Activated CD4-positive, alpha-beta T cell treated with anti-CD3 and anti-CD28 coated beads, Interleukin-2, amount 50 U/mL, for 16 hours (primary cell): Measurements from ENCODE around the gene IP6K1.
"Not testable (repeated sequence)": the region's sequence is repeated elsewhere in the genome, so short reads cannot be mapped to it uniquely, and the experiment has no call there.

Experiments used
- DNase-seq: peaks from one replicate; pipeline ENCODE4 v3.0.0-alpha.2; 2020

IP6K1 gene

DNA sequence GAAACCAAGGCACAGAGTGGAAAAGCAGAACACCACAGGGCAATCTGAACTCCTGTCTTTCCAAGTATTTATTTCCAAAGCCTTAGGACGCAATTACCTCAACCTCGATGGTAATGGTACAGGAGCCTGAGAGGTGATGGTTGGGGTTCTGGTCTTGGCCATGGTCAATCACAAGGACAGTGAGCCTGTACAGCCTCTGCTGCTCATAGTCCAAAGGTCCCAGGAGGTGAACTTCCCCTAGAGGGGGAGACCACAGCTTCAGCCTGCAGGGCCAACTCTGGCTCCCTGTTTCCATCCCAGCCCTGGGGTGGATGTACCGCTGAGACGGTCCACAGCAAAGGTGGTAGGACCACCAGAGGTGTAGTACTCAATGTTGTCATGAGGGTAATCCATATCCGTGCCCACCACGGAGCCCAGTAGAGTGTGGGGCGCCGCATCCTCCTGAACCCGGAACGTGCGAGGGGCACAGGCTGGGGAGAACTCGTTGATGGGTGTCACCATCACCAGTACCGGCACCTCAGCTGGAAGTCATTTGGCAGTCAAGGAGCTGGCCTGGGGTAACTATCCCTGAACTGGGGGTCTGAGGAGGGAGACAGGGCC lies 7.2 kb upstream of the IP6K1 start:
- DNase-seq = no peak

DNA sequence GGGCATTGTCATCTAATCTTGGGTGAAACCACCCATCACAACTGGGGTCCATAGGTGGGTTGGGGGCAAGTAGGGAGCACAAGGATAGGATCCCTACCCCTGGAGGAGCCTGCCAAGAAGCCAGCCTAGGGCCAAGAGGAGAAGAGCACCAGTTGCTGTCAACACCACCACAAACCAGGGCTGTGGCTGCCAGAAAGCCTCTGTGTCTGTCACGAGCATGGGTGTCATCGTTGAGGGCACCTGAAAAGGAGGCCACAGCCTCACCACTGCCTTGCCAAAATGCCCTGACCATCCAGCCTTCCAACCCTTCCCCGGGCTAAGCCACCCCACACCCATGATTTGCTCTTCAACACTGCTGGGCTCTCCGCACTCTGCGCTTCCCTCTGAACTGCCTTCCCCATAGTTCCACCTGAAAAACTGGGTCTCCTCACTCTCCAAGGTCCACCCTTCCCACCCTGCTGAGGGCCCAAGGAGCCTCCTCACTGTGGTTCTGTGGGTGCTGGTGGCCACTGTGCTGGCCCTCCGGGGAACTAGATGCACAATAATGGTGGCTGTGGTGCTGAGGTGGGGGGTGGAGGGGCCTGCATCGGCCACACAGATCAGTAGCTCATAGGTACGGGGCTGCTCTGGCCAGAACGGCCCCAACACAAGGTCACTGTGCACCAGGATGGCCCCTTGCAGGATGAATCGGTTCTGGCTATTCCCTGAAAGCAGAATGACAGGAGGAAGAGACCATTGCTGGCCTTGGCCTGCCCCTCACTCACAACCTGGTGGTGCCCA lies 6.2 kb upstream of the IP6K1 start:
- no peak for DNase-seq

DNA sequence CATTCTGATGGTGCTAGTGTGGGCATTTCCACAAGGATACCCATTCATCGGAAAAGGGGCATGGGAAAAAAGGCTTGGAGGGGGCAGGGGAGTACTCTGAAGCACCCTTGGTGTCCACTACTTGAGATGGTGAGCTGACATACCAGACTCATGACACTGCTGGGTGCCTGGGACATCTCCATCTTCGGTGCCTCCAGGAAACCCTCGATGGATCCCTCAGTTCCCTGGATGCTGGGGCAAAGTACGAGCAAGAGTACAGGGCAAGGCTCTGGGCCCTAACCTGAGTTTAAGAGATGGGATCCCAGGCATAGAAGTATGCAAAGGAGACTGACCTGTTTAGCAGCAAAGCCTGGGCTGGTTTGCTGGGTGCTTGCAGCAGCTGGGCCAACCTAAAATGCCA lies 5.2 kb upstream of the IP6K1 start:
- no peak for DNase-seq

DNA sequence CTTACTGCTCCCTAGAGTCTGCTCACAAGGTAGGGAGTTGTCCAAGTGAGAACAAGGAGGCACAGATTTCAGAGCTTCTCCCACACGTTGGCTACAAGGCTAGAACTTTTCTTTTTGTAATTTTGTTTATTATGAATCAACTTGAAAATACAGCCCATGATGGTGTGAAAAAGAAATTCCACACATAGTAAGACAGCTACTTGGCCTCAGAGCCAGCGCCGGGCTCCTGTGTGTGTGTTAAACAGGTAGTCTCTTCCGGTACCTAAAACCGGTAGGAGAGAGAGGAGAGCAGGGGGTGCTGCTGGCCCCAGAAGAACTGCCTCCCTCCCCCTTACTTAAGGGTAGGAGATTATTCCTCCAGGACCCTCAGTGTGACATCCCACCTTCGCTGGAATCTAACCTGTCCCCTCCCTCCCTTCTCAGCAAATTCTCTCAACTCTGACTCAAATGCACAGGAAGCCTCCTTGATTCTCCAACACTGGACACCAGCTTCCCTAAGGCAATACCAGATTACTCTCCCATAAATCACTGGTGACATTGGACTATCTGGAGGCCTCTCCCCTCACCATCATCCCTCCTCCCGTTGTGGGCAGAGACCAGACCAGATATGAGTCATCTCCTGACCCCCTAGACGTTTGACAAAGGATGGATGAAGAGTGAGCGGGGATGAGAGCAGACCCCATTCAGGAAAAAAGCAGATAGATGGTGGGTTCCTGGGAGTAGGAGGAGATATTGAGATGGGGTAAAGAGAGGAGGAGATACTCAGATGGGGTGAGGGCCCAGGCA lies 4.5 kb upstream of the IP6K1 start:
- DNase-seq = no peak

DNA sequence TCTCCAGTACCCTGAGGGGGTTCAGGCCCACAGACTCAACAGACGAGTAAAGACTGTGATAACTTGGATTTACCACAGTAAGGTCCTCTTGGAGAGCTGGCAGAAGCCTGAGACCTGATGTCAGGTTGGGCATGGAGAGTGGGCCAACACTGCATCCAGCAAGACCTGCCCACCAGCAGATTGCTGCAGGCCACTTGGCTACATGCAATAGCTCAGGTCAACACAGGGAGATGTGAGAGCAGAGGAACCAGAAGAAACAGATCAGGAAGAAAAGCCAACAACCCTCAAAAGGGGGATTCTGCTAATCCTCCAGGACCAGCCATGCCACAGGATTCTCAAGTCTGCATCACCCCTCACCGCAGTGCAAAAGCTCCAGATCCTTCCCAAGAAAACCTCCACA lies 1.7 kb upstream of the IP6K1 start:
- no peak for DNase-seq

DNA sequence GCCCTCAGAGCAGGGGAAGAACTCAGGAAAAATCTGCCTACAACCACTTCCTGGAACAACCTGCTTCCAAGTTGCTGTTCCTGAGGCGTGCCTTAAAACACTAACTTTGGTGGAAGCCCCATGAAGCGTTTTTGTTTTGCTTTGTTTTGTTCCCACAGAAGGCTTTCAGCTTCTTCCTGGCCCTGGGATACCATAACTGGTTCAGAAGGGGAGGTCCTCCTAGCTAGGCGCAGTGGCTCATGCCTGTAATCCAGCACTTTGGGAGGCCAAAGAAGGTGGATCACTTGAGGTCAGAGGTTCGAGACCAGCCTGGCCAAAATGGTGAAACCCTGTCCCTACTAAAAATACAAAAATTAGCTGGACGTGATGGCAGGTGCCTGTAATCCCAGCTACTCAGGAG lies 1.2 kb upstream of the IP6K1 start:
- no peak for DNase-seq

DNA sequence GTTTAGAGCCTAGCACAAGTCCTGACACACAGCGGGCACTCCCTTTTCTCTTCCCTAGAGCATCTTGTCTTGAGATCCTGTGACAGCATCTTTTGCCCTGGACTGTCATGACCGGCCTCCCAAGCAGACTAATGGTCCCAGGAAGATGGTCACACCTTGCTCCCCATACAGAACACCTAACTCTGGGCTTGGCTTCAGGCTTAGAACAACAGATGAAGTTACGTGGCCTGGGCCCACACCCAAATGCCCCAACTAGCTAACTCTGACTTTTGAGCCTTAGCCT lies 781 bp upstream of the IP6K1 start:
- DNase-seq = no peak

DNA sequence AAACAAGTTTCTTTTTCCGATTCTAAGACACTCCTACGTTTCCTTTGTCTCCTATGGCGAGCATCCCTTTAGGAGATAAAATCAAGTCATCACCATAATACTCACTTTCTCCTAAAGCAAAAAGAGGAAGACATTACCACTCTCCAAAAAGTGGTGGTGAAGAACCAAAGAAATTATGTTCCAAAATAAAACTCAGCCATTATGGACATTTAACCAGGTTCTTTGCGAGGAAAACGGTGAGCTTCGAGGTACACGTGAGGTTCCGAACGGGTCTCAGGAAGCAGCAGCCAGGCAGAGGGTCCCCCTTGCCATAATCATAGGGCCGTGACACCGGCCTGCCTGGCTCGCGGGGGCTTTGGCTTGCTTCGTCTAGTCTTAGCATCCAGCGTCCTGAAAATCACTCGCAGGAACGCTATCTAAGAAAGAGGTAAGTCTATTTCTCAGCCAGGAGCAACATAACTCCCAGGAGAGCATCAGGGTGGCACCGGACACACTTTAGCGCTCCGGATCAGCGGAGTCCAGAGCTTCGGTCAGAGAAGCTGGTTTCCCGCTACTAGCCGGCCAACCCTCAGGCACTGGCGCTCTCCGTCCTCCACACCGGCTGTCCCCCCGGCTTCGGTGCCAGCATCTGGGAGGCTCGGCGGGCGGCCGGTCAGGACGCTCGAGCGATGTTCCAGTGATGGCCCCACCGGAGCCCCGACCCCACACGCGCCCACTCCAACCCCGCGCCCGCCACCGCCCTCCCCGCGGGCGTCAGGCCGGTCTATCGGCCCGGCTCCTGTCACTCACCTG lies 581 bp downstream of the IP6K1 start:
- DNase-seq = no peak

DNA sequence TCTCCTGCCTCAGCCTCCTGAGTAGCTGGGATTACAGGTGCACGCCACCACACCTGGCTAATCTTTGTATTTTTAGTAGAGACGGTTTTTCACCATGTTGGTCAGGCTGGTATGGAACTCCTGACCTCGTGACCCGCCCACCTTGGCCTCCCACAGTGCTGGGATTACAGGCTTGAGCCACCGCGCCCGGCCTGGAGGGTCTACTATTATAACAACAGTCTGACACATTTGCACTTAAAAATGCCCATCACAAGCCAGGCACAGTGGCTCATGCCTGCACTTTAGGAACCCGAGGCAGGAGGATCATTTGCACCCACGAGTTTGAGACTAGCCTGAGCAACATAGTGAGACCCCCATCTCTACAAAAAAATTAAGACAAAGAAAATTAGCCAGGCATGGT lies 4.1 kb downstream of the IP6K1 start:
- not testable (repeated sequence) for DNase-seq

DNA sequence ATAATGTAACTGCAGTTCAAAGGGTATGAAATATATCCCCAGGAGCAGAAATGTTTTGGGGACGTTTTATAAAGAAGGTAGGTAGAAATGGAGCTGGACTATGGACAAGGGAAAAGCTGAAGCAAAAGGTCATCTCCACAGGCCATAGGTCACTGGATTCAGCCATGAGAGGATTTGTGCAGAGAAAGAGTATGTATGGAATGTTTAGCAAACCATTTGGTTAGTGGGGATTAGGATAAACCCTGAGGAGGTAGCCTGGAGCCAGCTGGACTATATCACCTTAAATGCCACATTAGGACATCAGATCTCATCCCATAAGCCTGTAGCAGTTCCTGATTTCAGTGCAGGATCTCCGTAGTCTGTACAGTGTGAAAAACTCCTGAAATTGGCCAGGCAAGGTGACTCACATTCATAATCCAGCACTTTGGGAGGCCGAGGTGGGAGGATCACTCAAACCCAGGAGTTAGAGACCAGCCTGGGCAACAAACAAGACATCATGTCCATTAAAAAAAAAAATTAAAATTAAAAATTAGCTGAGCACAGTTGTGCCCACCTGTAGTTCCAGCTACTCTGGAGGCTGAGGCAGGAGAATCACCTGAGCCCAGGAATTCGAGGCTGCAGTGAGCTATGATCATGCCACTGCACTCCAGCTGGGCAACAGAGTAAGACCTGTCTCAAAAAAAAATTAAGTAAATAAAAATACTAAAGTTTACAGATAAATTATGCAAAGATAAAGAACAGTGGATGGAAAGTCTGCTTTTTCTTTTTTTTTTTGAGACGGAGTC lies 4.7 kb downstream of the IP6K1 start:
- no peak for DNase-seq

DNA sequence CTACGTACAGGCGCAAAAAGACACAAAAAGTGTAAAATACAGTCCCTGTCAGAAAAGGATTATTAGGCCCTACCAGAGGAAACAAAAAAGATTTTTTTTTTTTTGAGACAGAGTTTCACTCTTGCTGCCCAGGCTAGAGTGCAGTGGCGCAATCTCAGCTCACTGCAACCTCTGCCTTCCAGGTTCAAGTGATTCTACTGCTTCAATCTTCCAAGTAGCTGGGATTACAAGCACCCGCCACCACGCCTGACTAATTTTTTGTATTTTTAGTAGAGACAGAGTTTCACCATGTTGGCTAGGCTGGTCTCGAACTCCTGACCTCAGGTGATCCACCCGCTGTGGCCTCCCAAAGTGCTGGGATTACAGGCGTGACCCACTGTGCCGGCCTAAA lies 5.4 kb downstream of the IP6K1 start:
- not testable (repeated sequence) for DNase-seq

DNA sequence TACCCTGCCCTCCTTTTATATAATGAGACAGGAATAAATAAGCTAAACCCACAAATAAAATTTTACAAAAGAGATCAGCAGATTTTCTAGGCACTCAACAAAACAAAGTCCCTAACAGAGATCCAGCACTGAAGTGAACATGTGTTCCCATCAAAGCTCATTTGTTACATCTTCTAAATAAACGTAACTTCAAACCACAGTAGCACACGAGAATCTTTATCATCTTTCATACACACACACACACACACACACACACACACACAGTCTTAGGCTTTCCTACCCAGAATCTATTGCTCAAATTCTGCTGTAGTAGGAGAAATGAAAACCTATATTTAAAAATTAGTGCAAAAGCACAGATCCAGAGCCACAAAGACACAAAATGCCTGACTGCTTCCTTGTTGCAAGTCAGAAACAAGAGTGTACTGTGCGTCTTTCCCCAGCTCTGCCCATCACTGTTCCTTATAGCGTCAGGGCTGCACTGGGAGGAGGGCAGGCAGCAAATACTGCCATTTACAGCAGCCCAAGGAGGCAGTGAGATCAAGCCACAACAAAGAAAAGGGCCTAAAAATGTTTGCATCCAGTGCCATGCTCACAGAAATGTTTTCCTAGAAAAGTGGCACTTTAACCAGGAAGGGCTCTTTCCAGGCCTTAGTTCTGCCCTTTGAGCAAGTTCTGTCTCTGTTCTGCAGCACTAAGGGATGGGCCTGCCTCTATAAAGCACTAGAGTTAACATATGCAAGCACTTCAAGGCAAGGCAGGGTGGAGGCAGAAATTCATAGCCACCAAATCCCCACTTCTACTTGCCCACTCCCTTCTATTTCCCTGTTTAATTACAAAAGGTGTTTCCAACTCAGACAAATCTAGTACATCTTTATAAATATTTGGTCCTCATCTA lies 6.0 kb downstream of the IP6K1 start:
- no peak for DNase-seq

DNA sequence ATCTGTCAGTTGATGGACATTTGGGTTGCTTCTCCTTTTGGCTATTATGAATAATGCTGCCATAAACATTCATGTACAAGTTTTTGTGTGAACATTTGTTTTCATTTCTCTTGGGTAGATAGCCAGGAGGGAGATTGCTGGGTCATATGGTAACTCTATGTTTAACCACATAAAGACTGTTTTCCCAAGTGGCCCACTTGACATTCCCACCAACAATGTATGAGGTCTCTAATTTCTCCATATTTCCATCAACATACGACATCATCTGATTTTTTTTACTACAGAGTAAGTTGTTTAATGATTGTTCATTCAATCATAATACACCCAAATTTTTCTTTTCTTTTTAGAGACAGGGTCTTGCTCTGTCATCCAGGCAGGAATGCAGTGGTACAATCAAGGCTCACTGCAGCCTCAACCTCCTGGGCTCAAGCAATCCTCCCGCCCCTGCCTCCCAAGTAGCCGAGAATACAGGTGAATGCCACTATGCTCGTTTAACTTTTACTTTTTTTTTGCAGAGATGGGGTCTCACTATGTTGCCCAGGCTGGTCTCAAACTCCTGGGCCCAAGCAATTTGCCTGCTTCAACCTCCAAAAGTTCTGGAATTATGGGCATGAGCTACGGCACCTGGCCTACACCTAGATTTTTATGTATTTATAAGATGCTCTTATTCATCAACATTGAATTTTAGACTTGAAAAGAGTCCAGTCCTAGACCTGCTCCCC lies 6.8 kb downstream of the IP6K1 start:
- no peak for DNase-seq

DNA sequence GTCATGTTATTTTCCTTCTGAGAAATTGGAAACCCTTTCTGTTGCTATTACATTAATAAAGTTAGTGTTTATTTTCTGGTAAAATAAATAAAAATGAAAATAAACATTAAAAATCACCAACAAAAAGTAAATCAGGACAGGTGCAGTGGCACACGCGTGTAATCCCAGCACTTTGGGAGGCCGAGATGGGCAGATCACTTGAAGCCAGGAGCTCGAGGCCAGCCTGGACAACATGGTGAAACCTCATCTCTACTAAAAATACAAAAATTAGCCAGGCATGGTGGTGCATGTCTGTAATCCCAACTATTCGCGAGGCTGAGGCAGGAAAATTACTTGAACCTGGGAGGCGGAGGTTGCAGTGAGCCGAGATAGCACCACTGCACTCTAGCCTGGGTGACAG lies 10.2 kb downstream of the IP6K1 start:
- not testable (repeated sequence) for DNase-seq

DNA sequence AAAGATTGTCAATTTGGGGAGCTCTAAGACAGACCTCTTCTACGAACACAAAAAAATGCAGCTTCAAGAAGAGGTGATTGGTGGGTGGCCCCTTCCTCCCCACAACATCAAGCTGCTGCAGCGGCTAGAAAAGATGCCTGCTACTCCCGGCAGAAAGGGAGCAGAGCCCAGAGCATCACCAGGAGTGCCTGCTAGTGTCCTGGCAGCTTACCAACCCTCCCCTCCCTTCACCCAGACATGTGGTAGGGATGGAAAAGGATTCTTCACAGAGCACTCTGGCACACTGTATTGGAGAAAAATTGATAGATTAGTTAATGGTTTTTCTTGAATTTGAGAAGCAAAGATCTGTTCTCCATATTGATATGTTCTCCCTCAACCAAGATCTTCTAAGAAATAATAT lies 10.8 kb downstream of the IP6K1 start:
- no peak for DNase-seq

DNA sequence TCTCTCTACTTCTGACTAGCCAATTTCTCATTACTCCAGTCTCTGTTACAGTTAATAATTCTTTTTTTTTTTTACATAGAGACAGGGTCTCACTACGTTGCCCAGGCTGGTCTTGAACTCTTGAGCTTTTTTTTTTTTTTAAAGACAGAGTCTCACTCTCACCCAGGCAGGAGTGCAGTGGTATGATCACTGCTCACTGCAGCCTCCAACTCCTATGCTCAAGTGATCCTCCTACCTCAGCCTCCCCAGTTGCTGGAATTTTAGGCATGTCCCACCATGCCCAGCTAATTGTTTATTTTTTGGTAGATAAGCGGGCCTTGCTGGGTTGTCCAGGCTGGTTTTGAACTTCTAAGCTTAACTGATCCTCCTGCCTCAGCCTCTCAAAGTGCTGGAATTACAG lies 13.6 kb downstream of the IP6K1 start:
- no peak for DNase-seq

DNA sequence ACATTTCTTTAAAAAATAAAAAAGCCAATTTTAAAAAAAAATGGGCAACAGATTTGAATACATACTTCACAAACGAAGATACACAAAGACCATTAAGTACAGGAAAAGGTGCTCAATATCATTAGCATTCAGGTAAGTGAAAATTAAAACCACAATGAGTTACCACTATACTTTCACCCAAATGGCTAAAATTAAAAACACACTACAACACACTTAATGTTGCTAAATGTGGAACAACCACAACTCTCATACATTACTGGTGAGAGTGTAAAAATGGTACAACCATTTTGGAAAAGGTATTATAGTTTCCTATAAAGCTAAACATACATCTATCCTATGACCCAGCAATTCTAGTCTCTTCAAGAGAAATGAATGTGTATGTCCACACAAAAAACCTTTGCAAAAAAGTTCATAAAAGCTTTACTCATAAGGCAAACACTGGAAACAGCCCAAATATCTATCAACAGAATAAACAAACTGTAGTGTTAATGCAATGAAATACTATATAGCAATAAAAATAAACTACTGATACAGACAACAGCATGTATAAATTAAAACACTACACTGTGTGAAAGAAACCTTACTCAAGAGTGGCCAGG lies 14.9 kb downstream of the IP6K1 start:
- DNase-seq = no peak

DNA sequence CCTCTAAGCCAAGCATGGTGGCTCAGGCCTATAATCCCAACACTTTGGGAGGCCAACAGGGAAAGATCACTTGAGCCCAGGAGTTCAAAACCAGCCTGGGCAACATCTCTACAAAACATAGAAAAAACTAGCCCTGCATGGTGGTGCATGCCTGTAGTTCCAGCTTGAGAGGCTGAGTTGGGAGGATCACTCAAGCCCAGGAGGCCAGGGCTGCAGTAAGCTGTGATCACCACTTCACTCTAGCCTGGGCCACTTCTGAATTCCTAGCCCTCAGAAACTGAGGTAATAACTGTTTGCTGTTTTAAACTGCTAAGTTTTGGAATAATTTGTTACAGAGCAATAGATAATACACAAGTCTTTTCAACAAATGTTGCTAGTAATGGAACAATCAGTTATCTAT lies 16.4 kb downstream of the IP6K1 start:
- no peak for DNase-seq

DNA sequence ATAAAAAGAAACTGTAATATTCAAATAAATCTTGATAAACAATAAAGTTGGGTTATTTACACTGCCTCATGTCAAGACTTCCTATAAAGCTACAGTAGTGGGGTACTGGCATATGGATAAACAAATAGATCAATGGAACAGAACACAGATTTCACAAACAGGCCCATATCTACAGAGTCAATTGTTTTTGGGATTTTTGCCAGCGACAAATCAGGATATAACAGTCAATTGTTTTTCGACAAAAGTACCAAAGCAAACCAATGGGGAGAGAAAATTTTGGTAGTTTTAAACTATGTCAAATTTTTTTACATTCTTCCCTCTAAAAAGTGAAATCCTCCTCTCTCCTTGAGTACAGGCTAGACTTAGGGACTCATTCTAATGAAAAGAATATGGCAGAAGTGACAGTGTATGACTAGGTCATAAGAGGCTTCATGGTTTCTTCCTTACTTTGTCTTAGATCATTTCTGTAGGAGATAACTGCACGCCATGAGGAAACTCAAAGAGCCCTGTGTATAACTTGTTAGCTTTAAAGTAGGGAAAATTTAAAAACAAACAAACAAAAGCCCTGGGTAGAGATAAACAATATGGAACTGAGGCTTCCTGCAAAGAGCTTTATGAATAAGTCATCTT lies 16.9 kb downstream of the IP6K1 start:
- DNase-seq = no peak

DNA sequence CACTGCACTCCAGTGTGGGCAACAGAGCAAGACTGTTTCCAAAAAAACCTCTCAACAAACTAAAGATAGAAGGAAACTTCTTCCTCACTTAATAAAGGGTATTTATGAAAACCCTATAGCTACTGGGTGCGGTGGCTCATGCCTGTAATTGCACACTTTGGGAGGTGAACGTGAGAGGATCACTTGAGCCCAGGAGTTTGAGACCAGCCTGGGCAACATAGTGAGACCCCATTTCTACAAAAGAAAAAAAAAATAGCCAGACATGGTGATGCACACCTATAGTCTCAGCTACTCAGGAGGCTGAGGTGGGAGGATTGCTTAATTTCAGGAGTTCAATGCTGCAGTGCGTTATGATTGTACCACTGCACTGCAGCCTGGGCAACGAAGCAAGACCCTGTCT lies 22.4 kb downstream of the IP6K1 start:
- no peak for DNase-seq
